Vein endothelial cell (primary cell): ENCODE results near the gene RCOR1. TPM values are rescaled to one million over a fixed set of nuclear protein-coding genes. Genes with fewer than 3 reads are reported as not detected.

Source experiments
- small RNA-seq: library from RNA; depleted of rRNA; stranded (forward); fragments of <200 nt; gene quantifications from one replicate; pipeline ENCODE3, GENCODE V24; 2012
- total RNA-seq: library from RNA; depleted of rRNA; stranded (reverse); fragments of >200 nt; gene quantifications from 2 replicates; pipeline ENCODE4 v1.2.3, GENCODE V29; 2012

The RCOR1 gene
- 17.3 and 20.8 TPM in 2 replicates for total RNA-seq

DNA sequence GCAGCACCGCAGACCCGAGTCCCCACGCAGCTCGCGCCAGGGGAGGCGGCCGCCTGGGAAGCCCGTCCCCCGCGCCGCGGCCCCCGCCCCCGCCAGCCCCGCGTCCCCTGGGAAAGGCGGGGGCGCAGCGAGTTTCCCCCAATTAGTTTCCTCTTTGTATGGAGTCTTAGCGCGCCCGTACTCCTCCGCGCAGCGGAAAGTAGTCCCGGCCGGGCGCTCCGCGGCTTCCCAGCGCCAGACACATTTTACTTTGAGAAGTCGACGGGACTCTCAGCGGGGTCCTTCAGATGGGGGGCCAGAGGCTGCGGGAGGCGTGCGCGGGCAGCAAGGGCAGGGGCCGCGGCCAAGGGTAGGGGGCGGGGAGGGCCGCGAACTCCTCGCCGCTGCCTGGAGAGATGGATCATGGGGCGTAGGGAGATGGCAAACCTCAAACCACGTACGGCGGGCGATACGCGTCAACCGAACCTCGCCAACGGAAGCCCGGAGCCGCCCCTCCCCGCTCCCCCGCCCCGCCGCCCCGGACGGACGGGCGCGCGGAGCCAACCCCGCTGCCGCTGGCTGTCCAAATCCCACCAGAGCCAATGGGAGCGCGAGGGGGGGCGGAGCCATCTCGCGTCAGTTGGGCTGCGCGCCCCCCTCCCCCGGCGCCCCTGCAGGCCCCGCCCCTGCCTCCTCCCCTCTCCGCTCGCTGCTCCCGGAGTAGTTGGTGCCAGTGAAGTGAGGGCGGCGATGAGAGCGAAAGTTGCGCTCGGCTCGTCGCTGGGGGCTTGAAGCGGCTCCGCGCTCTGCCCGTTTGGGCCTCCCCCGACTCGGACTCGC is at the start of gene RCOR1:
RCOR1 (plus strand) TSS at position 706 of the 819 bp plus-strand sequence. CDS start 238 bp downstream, outside the sequence.

DNA sequence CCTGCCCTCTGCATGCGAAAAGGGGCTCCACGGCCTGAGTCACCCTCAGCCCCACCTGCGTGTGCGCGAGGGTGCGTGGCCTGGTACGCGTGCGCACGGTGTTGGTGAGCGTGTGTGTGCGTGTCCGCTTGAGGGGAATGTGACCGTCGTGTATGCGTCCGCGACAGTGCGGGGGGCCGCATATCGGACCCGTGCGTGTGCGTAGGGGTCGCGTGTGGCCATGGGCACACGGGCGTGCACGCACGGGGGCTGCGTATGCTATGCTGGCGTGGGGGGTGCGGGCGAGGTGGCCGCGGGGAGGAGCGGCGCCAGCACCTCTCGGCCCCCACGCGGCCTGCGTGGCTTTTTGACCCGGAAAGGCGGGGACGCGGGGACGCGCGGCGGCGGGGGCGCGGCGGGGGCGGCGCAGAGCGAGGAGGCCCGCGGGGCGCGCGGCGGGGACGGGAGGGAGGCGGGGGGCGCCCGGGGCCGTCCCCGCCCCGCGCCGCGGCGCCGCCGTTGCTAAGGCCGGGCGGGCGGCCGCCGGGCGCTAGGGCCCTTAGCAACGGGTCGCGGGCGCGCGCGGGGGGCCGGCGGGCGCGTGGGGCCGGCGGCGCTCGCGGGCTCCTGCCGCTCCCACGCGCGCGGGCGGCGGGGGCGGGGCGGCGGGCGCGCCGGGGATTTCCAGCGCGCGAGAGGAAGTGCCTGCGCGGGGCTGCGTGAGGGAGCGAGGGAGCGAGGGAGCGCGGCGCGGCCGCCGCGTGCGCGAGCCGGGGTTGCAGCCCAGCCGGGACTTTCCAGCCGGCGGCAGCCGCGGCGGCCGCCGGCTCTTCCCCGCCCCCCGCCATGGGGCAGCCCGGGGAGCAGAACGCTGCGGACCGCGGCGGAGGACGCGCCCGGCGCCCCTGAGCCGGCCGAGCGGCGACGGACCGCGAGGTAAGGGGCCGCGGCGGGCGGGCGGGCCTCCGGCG is 184.6 kb downstream of the RCOR1 start, which contains the start of gene TRAF3:
TRAF3 (plus strand) TSS at position 689 of the 950 bp plus-strand sequence. CDS start 92,753 bp downstream, outside the sequence.

Small RNA genes within 50 kb of the gene (small RNA-seq; reads per million reads assigned to genes)
- gene RF00019 (not detected), gene RN7SL546P (not detected)

Other genes with a start within 250 kb of the RCOR1 start
- gene CINP, start 229.8 kb upstream of the RCOR1 start, total RNA-seq = 45.4 and 57.2 TPM in 2 replicates
- gene TECPR2, start 229.7 kb upstream of the RCOR1 start, total RNA-seq = 14.4 and 19.0 TPM in 2 replicates
- 14.5 and 16.3 TPM in 2 replicates for gene ANKRD9, start 82.9 kb upstream of the RCOR1 start, total RNA-seq
- gene TRAF3, start 184.8 kb downstream of the RCOR1 start, total RNA-seq = 27.3 and 30.1 TPM in 2 replicates